WTC11 (cell line): ENCODE data around the gene LPGAT1. TPM values are rescaled to one million over a fixed set of nuclear protein-coding genes. Genes with fewer than 3 reads are reported as not detected.

Source experiments
- ATAC-seq: fragments of 200-7000 bp; cut with Tn5 transposase; 2 replicates; pipeline ENCODE4 v1.10.0; 2021; ENCODE audit warnings: mild to moderate bottlenecking, moderate library complexity
- CTCF ChIA-PET: fragments of 300-600 bp; sonication (Branson Sonifier 250); formaldehyde crosslinking; loops from one replicate; lab custom pipeline; 2021; ENCODE audit warnings: antibody characterized with exemption; lab: Charles Lee
- POLR2A ChIA-PET: fragments of 350-600 bp; sonication (Branson Sonifier 250); formaldehyde crosslinking; loops from one replicate; lab custom pipeline; 2021; ENCODE audit warnings: antibody characterized with exemption; lab: Charles Lee
- DNase-seq: peaks from one replicate; pipeline ENCODE4 v3.0.0; 2021; ENCODE audit warnings: low spot score
- H3K27ac Mint-ChIP-seq: 2 replicates; pipeline ENCODE4 v1.8.0; 2021; ENCODE audit warnings: mixed read lengths
- H3K27me3 Mint-ChIP-seq: 2 replicates; pipeline ENCODE4 v1.8.0; 2021; ENCODE audit warnings: low read depth, mild to moderate bottlenecking, moderate library complexity, mixed read lengths
- H3K36me3 Mint-ChIP-seq: 2 replicates; pipeline ENCODE4 v1.8.0; 2021; ENCODE audit warnings: mixed read lengths
- H3K4me1 Mint-ChIP-seq: 2 replicates; pipeline ENCODE4 v1.8.0; 2022; ENCODE audit warnings: mixed read lengths
- H3K4me3 Mint-ChIP-seq: 2 replicates; pipeline ENCODE4 v1.8.0; 2021; ENCODE audit warnings: mild to moderate bottlenecking, moderate library complexity, mixed read lengths
- H3K9me3 Mint-ChIP-seq: 2 replicates; pipeline ENCODE4 v1.8.0; 2021; ENCODE audit warnings: mixed read lengths
- ARID4B ChIP-seq: sonication (generic); formaldehyde crosslinking; IDR thresholded peaks from 2 replicates; pipeline ENCODE4 v1.8.0; 2023; ENCODE audit warnings: missing genetic modification reagents, mild to moderate bottlenecking, borderline replicate concordance
- ATF1 ChIP-seq: sonication (generic); formaldehyde crosslinking; IDR thresholded peaks from 2 replicates; pipeline ENCODE4 v1.8.1; 2023; ENCODE audit warnings: mild to moderate bottlenecking, moderate library complexity, missing genetic modification reagents
- ATF6 ChIP-seq: sonication (generic); formaldehyde crosslinking; IDR thresholded peaks from 2 replicates; pipeline ENCODE4 v1.8.1; 2023; ENCODE audit warnings: mild to moderate bottlenecking, missing genetic modification reagents
- E2F4 ChIP-seq: sonication (generic); formaldehyde crosslinking; IDR thresholded peaks from 2 replicates; pipeline ENCODE4 v1.8.1; 2022; ENCODE audit warnings: low read depth, mild to moderate bottlenecking, moderate library complexity, missing genetic modification reagents, borderline replicate concordance
- E2F5 ChIP-seq: sonication (generic); formaldehyde crosslinking; IDR thresholded peaks from 2 replicates; pipeline ENCODE4 v1.8.1; 2022; ENCODE audit warnings: mild to moderate bottlenecking, moderate library complexity, missing genetic modification reagents
- ELF4 ChIP-seq: sonication (generic); formaldehyde crosslinking; IDR thresholded peaks from 2 replicates; pipeline ENCODE4 v1.8.1; 2022; ENCODE audit warnings: low read depth, mild to moderate bottlenecking, moderate library complexity, missing genetic modification reagents
- ERG ChIP-seq: fragments of 250-450 bp; sonication (Bioruptor Pico); IDR thresholded peaks from 2 replicates; pipeline ENCODE4 v1.8.0; 2021; ENCODE audit warnings: mild to moderate bottlenecking
- IRF1 ChIP-seq: sonication (generic); formaldehyde crosslinking; IDR thresholded peaks from 2 replicates; pipeline ENCODE4 v1.8.0; 2023; ENCODE audit warnings: missing genetic modification reagents
- IRF2 ChIP-seq: sonication (generic); formaldehyde crosslinking; IDR thresholded peaks from 2 replicates; pipeline ENCODE4 v1.8.0; 2022; ENCODE audit warnings: low read depth, missing genetic modification reagents, borderline replicate concordance
- NFYB ChIP-seq: sonication (generic); formaldehyde crosslinking; conservative IDR thresholded peaks from 2 replicates; pipeline ENCODE4 v1.8.0; 2022; ENCODE audit warnings: low read depth, missing genetic modification reagents
- SMAD3 ChIP-seq: sonication (generic); formaldehyde crosslinking; IDR thresholded peaks from 2 replicates; pipeline ENCODE4 v1.8.0; 2022; ENCODE audit warnings: missing genetic modification reagents, mild to moderate bottlenecking, borderline replicate concordance
- STAT6 ChIP-seq: sonication (generic); formaldehyde crosslinking; conservative IDR thresholded peaks from 2 replicates; pipeline ENCODE4 v1.8.1; 2023; ENCODE audit warnings: mild to moderate bottlenecking, low read depth, missing genetic modification reagents, moderate library complexity
- TEAD4 ChIP-seq: sonication (generic); formaldehyde crosslinking; IDR thresholded peaks from 2 replicates; pipeline ENCODE4 v1.8.0; 2022; ENCODE audit warnings: mild to moderate bottlenecking, missing genetic modification reagents
- ZMAT4 ChIP-seq: fragments of 250-450 bp; sonication (Bioruptor Pico); IDR thresholded peaks from 2 replicates; pipeline ENCODE4 v1.9.0; 2021; ENCODE audit warnings: mild to moderate bottlenecking
- ZNF121 ChIP-seq: sonication (generic); formaldehyde crosslinking; IDR thresholded peaks from 2 replicates; pipeline ENCODE4 v1.8.0; 2023; ENCODE audit warnings: missing genetic modification reagents
- ZNF219 ChIP-seq: sonication (generic); formaldehyde crosslinking; IDR thresholded peaks from 2 replicates; pipeline ENCODE4 v1.8.0; 2023; ENCODE audit warnings: missing genetic modification reagents, mild to moderate bottlenecking, borderline replicate concordance
- ZNF317 ChIP-seq: sonication (generic); formaldehyde crosslinking; IDR thresholded peaks from 2 replicates; pipeline ENCODE4 v1.8.1; 2023; ENCODE audit warnings: low read depth, mild to moderate bottlenecking, moderate library complexity, missing genetic modification reagents, borderline replicate concordance
- ZNF396 ChIP-seq: fragments of 250-450 bp; sonication (Bioruptor Pico); IDR thresholded peaks from 2 replicates; pipeline ENCODE4 v1.8.0; 2021; ENCODE audit warnings: mild to moderate bottlenecking, moderate library complexity, borderline replicate concordance
- total RNA-seq: library from RNA; stranded (reverse); gene quantifications from 3 replicates; pipeline ENCODE4 v1.2.3, GENCODE V29; 2021

The LPGAT1 gene
- total RNA-seq, 1 experiment from 2014 or later, result 15.1 TPM

GRCh38 chr1:211804915-211805314 lies 25.6 kb downstream of the LPGAT1 start:
- ATAC-seq (no peak), DNase-seq (no peak)
- H3K4me1 Mint-ChIP-seq, result no peaks in the 10 kb centered on the region
- no peak overlapping the region for H3K4me3 Mint-ChIP-seq
- H3K27me3 Mint-ChIP-seq, result no peaks in the 10 kb centered on the region
- TF ChIP-seq IRF1 (no peak), ATF6 (CRISPR knock-in tag) (no peak)
- H3K9me3 Mint-ChIP-seq, result peaks cover 32% of the 10 kb centered on the region
- no peak overlapping the region for H3K27ac Mint-ChIP-seq
- ChIA-PET POLR2A (no interaction called here), CTCF (no interaction called here)
- H3K36me3 Mint-ChIP-seq, result peaks cover 21% of the 10 kb centered on the region

GRCh38 chr1:211800925-211801607 lies 29.5 kb downstream of the LPGAT1 start:
- ATAC-seq (no peak), DNase-seq (no peak)
- ChIA-PET POLR2A (no interaction called here), CTCF (no interaction called here)
- Mint-ChIP-seq H3K27me3 (no peaks in the 10 kb centered on the region), H3K36me3 (peaks cover 16% of the 10 kb centered on the region), H3K9me3 (peaks cover 23% of the 10 kb centered on the region), H3K4me1 (no peaks in the 10 kb centered on the region), H3K27ac (no peak overlapping the region), H3K4me3 (no peak overlapping the region)
- TF ChIP-seq ELF4 (no peak), E2F5 (CRISPR knock-in tag) (no peak), ZNF396 (CRISPR knock-in tag) (no peak), TEAD4 (CRISPR knock-in tag) (no peak), SMAD3 (CRISPR knock-in tag) (no peak), ZNF121 (CRISPR knock-in tag) (no peak), NFYB (CRISPR knock-in tag) (no peak), ATF1 (CRISPR knock-in tag) (no peak), ERG (CRISPR knock-in tag) (no peak), E2F4 (CRISPR knock-in tag) (no peak), ZNF317 (CRISPR knock-in tag) (no peak), STAT6 (no peak), ZMAT4 (CRISPR knock-in tag) (no peak), IRF2 (CRISPR knock-in tag) (no peak), ARID4B (CRISPR knock-in tag) (no peak), ZNF219 (CRISPR knock-in tag) (no peak)
